ENCODE measurements around the gene TP53INP2. TPM values are rescaled to one million over a fixed set of nuclear protein-coding genes. Genes with fewer than 3 reads are reported as not detected.

TP53INP2 gene
- total and polyA plus RNA-seq, 2 of the 8 experiments (the other 6 are each of a cell fraction or from before 2014, with no cell fraction given): 2.4 to 4.8 TPM

DNA sequence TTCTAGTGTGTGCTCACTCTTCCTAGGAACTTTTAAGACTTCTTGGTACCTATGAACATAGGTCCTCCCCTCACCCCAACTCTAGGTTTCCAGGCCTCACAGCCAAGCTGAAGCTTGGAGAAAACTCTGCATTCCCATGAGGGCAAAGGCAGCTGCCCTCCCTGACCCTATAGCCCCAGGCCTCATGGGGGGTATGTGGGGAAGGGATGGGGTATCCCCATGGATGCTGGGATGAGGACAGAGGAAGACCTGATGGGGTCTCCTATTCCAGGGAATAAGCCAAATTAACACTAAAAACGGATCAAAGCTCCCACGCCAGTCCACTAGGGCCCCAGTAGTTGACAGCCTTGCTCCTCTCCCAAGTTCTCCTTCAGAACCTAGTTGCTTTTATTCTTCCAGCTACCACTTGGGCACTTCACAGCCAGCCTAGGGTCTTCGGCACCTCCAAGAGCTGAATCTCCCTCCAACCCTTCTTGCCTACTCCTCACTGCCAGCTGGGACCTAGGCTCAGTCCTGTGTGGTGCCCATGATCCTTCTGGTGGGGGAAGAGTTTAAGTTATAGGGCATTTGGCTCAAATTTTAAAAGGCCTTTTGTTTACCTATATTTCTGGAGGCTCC, 7.8 kb downstream of the TP53INP2 start:
- H3K27ac ChIP-seq (ENCODE audit: low read depth, low read length): no peak overlapping the region
- H3K4me3 ChIP-seq (ENCODE audit: extremely low read depth in 1 of 4, insufficient read depth in 2 of 4, low read depth in 3 of 4, low read length in 4 of 4): no peak overlapping the region
- H2AFZ ChIP-seq (ENCODE audit: low read length): no peak overlapping the region
- H4K20me1 ChIP-seq (replicated peaks in 1 of 2; ENCODE audit: control insufficient read depth in 1 of 2, insufficient read depth in 2 of 2, low read length in 2 of 2): peaks cover 0 to 8% of the 10 kb centered on the region in 2 experiments
- no peak overlapping the region for H3K18ac ChIP-seq (ENCODE audit: extremely low read depth, low read length)
- no peak overlapping the region for H2BK5ac ChIP-seq (ENCODE audit: low read depth, low read length)
- DNase-seq (ENCODE audit: low read depth in 1 of 2, low spot score in 2 of 2) (no peak), FAIRE-seq (no peak)
- H3K4ac ChIP-seq (replicated peaks; ENCODE audit: insufficient read length, low read depth, low read length): no peak overlapping the region
- H3K14ac ChIP-seq (ENCODE audit: insufficient read length): no peak overlapping the region
- H3K23me2 ChIP-seq (ENCODE audit: low read depth, low read length): peaks cover 12% of the 10 kb centered on the region; the same call in 1 of the 2 replicates
- peaks cover 9 to 28% (median 21%) of the 10 kb centered on the region in 4 experiments for H3K27me3 ChIP-seq (replicated peaks in 1 of 4; ENCODE audit: control insufficient read depth in 3 of 4, extremely low read depth in 1 of 4, insufficient read depth in 3 of 4, low read length in 3 of 4)
- no peak overlapping the region for H2BK15ac ChIP-seq (ENCODE audit: low read length)
- no peak overlapping the region for H2BK20ac ChIP-seq (ENCODE audit: low read length)
- no peak overlapping the region for H4K8ac ChIP-seq (ENCODE audit: extremely low read depth, insufficient read depth, low read length)
- no peak overlapping the region for H2BK12ac ChIP-seq (ENCODE audit: low read depth, low read length)
- ChIA-PET CTCF (ENCODE audit: partially characterized antibody) (interaction anchor here (1.3 to 1.9 kb wide), 3 partner anchors 10 to 58 kb away, joined by 3 to 4 read pairs (median 3); no protein-coding TSS in a partner anchor), POLR2A (ENCODE audit: partially characterized antibody) (interaction anchor here (1.0 to 1.4 kb wide), 2 partner anchors 11 to 168 kb away, joined by 3 read pairs; no protein-coding TSS in a partner anchor)
- no peaks in the 10 kb centered on the region for H3K36me3 ChIP-seq (ENCODE audit: control insufficient read depth in 2 of 4, insufficient read depth in 4 of 4, low read length in 3 of 4)
- peaks cover 0 to 4% (median 1%) of the 10 kb centered on the region in 4 experiments; a peak in 3 of 7 replicates for H3K4me1 ChIP-seq (replicated peaks in 1 of 4; ENCODE audit: control insufficient read depth in 3 of 4, insufficient read depth in 4 of 4, low read length in 3 of 4)
- H4K91ac ChIP-seq (replicated peaks; ENCODE audit: insufficient read length, low read length): no peak overlapping the region
- no peaks in the 10 kb centered on the region for H3K9me3 ChIP-seq (ENCODE audit: insufficient read depth in 2 of 2, low read depth in 1 of 2, low read length in 1 of 2)
- H4K5ac ChIP-seq (ENCODE audit: insufficient read length, low read depth, low read length): no peak overlapping the region
- H2BK120ac ChIP-seq (replicated peaks; ENCODE audit: low read depth, low read length): no peak overlapping the region
- no peak overlapping the region for H3K23ac ChIP-seq (ENCODE audit: insufficient read length)
- H3K79me1 ChIP-seq (ENCODE audit: low read depth, low read length): no peaks in the 10 kb centered on the region
- H3K56ac ChIP-seq (replicated peaks; ENCODE audit: insufficient read length, low read depth, low read length): no peak overlapping the region
- H3K79me2 ChIP-seq (ENCODE audit: control insufficient read depth in 1 of 2, insufficient read depth in 2 of 2, low read length in 2 of 2): no peaks in the 10 kb centered on the region
- H3K4me2 ChIP-seq (ENCODE audit: insufficient read depth in 1 of 2, low read depth in 2 of 2, low read length in 2 of 2): no peak overlapping the region
- H3K9ac ChIP-seq (replicated peaks in 1 of 4; ENCODE audit: extremely low read depth in 1 of 4, low read depth in 3 of 4, low read length in 3 of 4): no peak overlapping the region
- 88% methylated on average over 3 of the region's 3 CpGs; no CpG with 5 or more reads in 1 of the 2 experiments for WGBS, 2 experiments (ENCODE audit: extremely low coverage in 1 of 2, insufficient coverage in 1 of 2, insufficient read length in 1 of 2, insufficient replicate concordance in 2 of 2, low coverage in 1 of 2, low lambda C conversion rate in 2 of 2, missing lambda C conversion rate in 1 of 2)
- H2AK5ac ChIP-seq (ENCODE audit: low read depth, low read length): no peak overlapping the region
- TF ChIP-seq CREB1 (IDR thresholded peaks at IDR 0.05) (no peak), SP4 (IDR thresholded peaks at IDR 0.05; ENCODE audit: low read length) (no peak), YY1 (IDR thresholded peaks at IDR 0.05; ENCODE audit: low read depth, low read length) (no peak), EGR1 (IDR thresholded peaks at IDR 0.05; ENCODE audit: borderline replicate concordance, low read depth, low read length) (no peak), ATF3 (IDR thresholded peaks at IDR 0.05; ENCODE audit: insufficient read depth, low read depth, low read length) (no peak), POLR2A (IDR thresholded peaks at IDR 0.05; ENCODE audit: control extremely low read depth in 1 of 2, low read depth in 2 of 2, low read length in 2 of 2) (no peak), TBP (IDR thresholded peaks at IDR 0.05; ENCODE audit: low read depth, low read length) (no peak), NANOG (IDR thresholded peaks at IDR 0.05; ENCODE audit: insufficient read depth, low read depth, low read length, poor library complexity, severe bottlenecking) (no peak), SAP30 (IDR thresholded peaks at IDR 0.05; ENCODE audit: insufficient read depth, insufficient replicate concordance, low read length) (no peak), RFX5 (IDR thresholded peaks at IDR 0.05; ENCODE audit: borderline replicate concordance, low read depth, low read length) (no peak), TCF12 (IDR thresholded peaks at IDR 0.05; ENCODE audit: low read depth, low read length) (no peak), TAF7 (optimal IDR thresholded peaks at IDR 0.05; ENCODE audit: borderline replicate concordance, low read depth, low read length) (no peak)
- TF ChIP-seq, protein P1, sequence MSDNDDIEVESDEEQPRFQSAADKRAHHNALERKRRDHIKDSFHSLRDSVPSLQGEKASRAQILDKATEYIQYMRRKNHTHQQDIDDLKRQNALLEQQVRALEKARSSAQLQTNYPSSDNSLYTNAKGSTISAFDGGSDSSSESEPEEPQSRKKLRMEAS (IDR thresholded peaks at IDR 0.05): no peak
